GM23338 (cell line): ENCODE data around the gene ADAMTS5. TPM values are rescaled to one million over a fixed set of nuclear protein-coding genes. Genes with fewer than 3 reads are reported as not detected.

Experiments
- ATAC-seq: fragments of 200-7000 bp; cut with Tn5 transposase; 3 replicates; pipeline ENCODE4 v1.9.1; 2020
- DNase-seq: peaks from one replicate; pipeline ENCODE4 v3.0.0-alpha.2; 2015; ENCODE audit warnings: low spot score
- H2AFZ ChIP-seq: fragments of 200-600 bp; sonication (generic); 2 replicates; pipeline ENCODE4 v1.8.0; 2016; ENCODE audit warnings: antibody characterized with exemption, mild to moderate bottlenecking, moderate library complexity
- H3F3A ChIP-seq: fragments of 200-600 bp; sonication (generic); replicated peaks from 2 replicates; pipeline ENCODE4 v1.8.0; 2017; ENCODE audit warnings: antibody characterized with exemption, mixed run types, low read depth
- H3K27ac ChIP-seq: fragments of 200-600 bp; sonication (generic); 2 replicates; pipeline ENCODE4 v1.6.1; 2016; ENCODE audit warnings: low read depth
- H3K27me3 ChIP-seq: fragments of 200-600 bp; sonication (generic); 2 replicates; pipeline ENCODE4 v1.8.0; 2016; ENCODE audit warnings: mild to moderate bottlenecking, mixed run types, moderate library complexity; ENCODE audit not compliant: insufficient read depth
- H3K36me3 ChIP-seq: fragments of 200-600 bp; sonication (generic); 2 replicates; pipeline ENCODE4 v1.8.0; 2016; ENCODE audit warnings: mild to moderate bottlenecking; ENCODE audit not compliant: insufficient read depth
- H3K4me1 ChIP-seq: fragments of 200-600 bp; sonication (generic); 2 replicates; pipeline ENCODE4 v1.8.0; 2016; ENCODE audit warnings: mild to moderate bottlenecking, moderate library complexity; ENCODE audit not compliant: insufficient read depth
- H3K4me2 ChIP-seq: fragments of 200-600 bp; sonication (generic); 2 replicates; pipeline ENCODE4 v1.7.1; 2017; ENCODE audit warnings: mixed run types
- H3K4me3 ChIP-seq: fragments of 200-600 bp; sonication (generic); 2 replicates; pipeline ENCODE4 v1.6.1; 2016; ENCODE audit warnings: mixed run types
- H3K79me2 ChIP-seq: fragments of 200-600 bp; sonication (generic); replicated peaks from 2 replicates; pipeline ENCODE4 v1.8.0; 2017; ENCODE audit warnings: mild to moderate bottlenecking; ENCODE audit not compliant: insufficient read depth
- H3K9me2 ChIP-seq: fragments of 200-600 bp; sonication (generic); 2 replicates; pipeline ENCODE4 v1.8.0; 2017; ENCODE audit not compliant: insufficient read depth
- H4K20me1 ChIP-seq: fragments of 200-600 bp; sonication (generic); replicated peaks from 2 replicates; pipeline ENCODE4 v1.8.0; 2017; ENCODE audit warnings: mild to moderate bottlenecking; ENCODE audit not compliant: insufficient read depth
- H3K27ac Mint-ChIP-seq: 2 replicates; pipeline ENCODE4 v1.8.0; 2020; ENCODE audit warnings: inconsistent platforms, mild to moderate bottlenecking, moderate library complexity, mixed read lengths
- H3K27me3 Mint-ChIP-seq: 3 replicates; pipeline ENCODE4 v1.8.0; 2022; ENCODE audit warnings: low read depth, mild to moderate bottlenecking, moderate library complexity, mixed read lengths, inconsistent platforms; ENCODE audit not compliant: insufficient read depth, poor library complexity
- H3K36me3 Mint-ChIP-seq: 3 replicates; pipeline ENCODE4 v1.8.0; 2021; ENCODE audit warnings: low read depth, mild to moderate bottlenecking, inconsistent platforms, moderate library complexity, mixed read lengths
- H3K4me1 Mint-ChIP-seq: 3 replicates; pipeline ENCODE4 v1.8.0; 2020; ENCODE audit warnings: mild to moderate bottlenecking, inconsistent platforms, mixed read lengths
- H3K4me3 Mint-ChIP-seq: 3 replicates; pipeline ENCODE4 v1.8.0; 2021; ENCODE audit warnings: moderate library complexity, mild to moderate bottlenecking, inconsistent platforms, mixed read lengths
- H3K9me3 Mint-ChIP-seq: 3 replicates; pipeline ENCODE4 v1.8.0; 2020; ENCODE audit warnings: moderate library complexity, mild to moderate bottlenecking, inconsistent platforms, mixed read lengths
- CTCF ChIP-seq, 2 experiments: fragments of 200-600 bp in 1 of 2; sonication (generic) in 1 of 2; conservative IDR thresholded peaks; 2 replicates each; pipeline versions ENCODE4 v1.5.1 to v1.6.1; 2016 to 2017; ENCODE audit warnings: antibody characterized with exemption in 2 of 2, low read depth in 2 of 2, mild to moderate bottlenecking in 2 of 2, moderate library complexity in 1 of 2
- ETS1 ChIP-seq: IDR thresholded peaks from 2 replicates; pipeline ENCODE4 v1.6.1; 2016; ENCODE audit warnings: antibody characterized with exemption
- EZH2 ChIP-seq: fragments of 200-600 bp; sonication (generic); IDR thresholded peaks from one replicate; pipeline ENCODE4 v1.8.0; 2017; ENCODE audit warnings: antibody characterized with exemption, mild to moderate bottlenecking, low read depth; ENCODE audit not compliant: unreplicated experiment
- JUNB ChIP-seq: IDR thresholded peaks from one replicate; pipeline ENCODE4 v1.6.1; 2016; ENCODE audit warnings: antibody characterized with exemption; ENCODE audit not compliant: unreplicated experiment
- NANOG ChIP-seq: IDR thresholded peaks from 2 replicates; pipeline ENCODE4 v1.6.1; 2016; ENCODE audit warnings: antibody characterized with exemption, borderline replicate concordance
- POLR2AphosphoS5 ChIP-seq: IDR thresholded peaks from 2 replicates; pipeline ENCODE4 v1.6.1; 2016; ENCODE audit warnings: antibody characterized with exemption, low read depth
- STAT1 ChIP-seq: IDR thresholded peaks from one replicate; pipeline ENCODE4 v1.6.1; 2016; ENCODE audit warnings: antibody characterized with exemption; ENCODE audit not compliant: unreplicated experiment
- ZNF114 ChIP-seq: fragments of 250-450 bp; sonication (Bioruptor Pico); IDR thresholded peaks from 2 replicates; pipeline ENCODE4 v1.5.0; 2020; ENCODE audit warnings: mild to moderate bottlenecking, moderate library complexity
- ZNF331 ChIP-seq: fragments of 250-450 bp; sonication (Bioruptor Pico); IDR thresholded peaks from 2 replicates; pipeline ENCODE4 v1.5.0; 2020; ENCODE audit warnings: low read depth, mild to moderate bottlenecking, moderate library complexity
- polyA plus RNA-seq: library from polyadenylated mRNA; unstranded; fragments of >200 nt; fragmentation: Nextera tagmentation; extraction: Ambion mirVana; gene quantifications from 2 replicates; pipeline ENCODE4 v1.2.1, GENCODE V29; 2016
- total RNA-seq: library from RNA; depleted of rRNA; stranded (reverse); fragments of >200 nt; shearing (Covaris generic); gene quantifications from 2 replicates; pipeline ENCODE4 v1.2.3, GENCODE V29; 2014
- TF ChIP-seq, protein P1 (sequence below): IDR thresholded peaks from one replicate; pipeline ENCODE4 v1.6.1; 2018; ENCODE audit warnings: antibody characterized with exemption; ENCODE audit not compliant: unreplicated experiment
- TF ChIP-seq, protein P2 (sequence below): fragments of 250-450 bp; sonication (Bioruptor Pico); IDR thresholded peaks from 2 replicates; pipeline ENCODE4 v1.5.0; 2020; ENCODE audit warnings: mild to moderate bottlenecking, moderate library complexity

The ADAMTS5 gene
- total and polyA plus RNA-seq, 2 experiments from 2014 or later, result 0.21 to 0.32 TPM

GRCh38 chr21:26916799-26917198, 50.1 kb downstream of the ADAMTS5 start:
- peaks cover 35% of the 10 kb centered on the region for H3K36me3 Mint-ChIP-seq
- Histone ChIP-seq H3K79me2 (no peaks in the 10 kb centered on the region), H3K4me1 (peaks cover 11% of the 10 kb centered on the region; the same call in 1 of the 2 replicates), H3K27me3 (no peaks in the 10 kb centered on the region), H3K27ac (no peak overlapping the region), H4K20me1 (no peaks in the 10 kb centered on the region), H2AFZ (no peak overlapping the region), H3K4me2 (no peak overlapping the region), H3F3A (no peaks in the 10 kb centered on the region), H3K9me2 (no peaks in the 10 kb centered on the region), H3K4me3 (no peak overlapping the region), H3K36me3 (no peaks in the 10 kb centered on the region)
- peak; percentile 80 for ATAC-seq
- H3K27ac Mint-ChIP-seq, result peak overlapping the region; percentile 25
- H3K4me3 Mint-ChIP-seq, result no peak overlapping the region
- H3K27me3 Mint-ChIP-seq, result peaks cover 2% of the 10 kb centered on the region
- H3K4me1 Mint-ChIP-seq, result peaks cover 8% of the 10 kb centered on the region
- H3K9me3 Mint-ChIP-seq, result peaks cover 25% of the 10 kb centered on the region
- TF ChIP-seq, protein P1, sequence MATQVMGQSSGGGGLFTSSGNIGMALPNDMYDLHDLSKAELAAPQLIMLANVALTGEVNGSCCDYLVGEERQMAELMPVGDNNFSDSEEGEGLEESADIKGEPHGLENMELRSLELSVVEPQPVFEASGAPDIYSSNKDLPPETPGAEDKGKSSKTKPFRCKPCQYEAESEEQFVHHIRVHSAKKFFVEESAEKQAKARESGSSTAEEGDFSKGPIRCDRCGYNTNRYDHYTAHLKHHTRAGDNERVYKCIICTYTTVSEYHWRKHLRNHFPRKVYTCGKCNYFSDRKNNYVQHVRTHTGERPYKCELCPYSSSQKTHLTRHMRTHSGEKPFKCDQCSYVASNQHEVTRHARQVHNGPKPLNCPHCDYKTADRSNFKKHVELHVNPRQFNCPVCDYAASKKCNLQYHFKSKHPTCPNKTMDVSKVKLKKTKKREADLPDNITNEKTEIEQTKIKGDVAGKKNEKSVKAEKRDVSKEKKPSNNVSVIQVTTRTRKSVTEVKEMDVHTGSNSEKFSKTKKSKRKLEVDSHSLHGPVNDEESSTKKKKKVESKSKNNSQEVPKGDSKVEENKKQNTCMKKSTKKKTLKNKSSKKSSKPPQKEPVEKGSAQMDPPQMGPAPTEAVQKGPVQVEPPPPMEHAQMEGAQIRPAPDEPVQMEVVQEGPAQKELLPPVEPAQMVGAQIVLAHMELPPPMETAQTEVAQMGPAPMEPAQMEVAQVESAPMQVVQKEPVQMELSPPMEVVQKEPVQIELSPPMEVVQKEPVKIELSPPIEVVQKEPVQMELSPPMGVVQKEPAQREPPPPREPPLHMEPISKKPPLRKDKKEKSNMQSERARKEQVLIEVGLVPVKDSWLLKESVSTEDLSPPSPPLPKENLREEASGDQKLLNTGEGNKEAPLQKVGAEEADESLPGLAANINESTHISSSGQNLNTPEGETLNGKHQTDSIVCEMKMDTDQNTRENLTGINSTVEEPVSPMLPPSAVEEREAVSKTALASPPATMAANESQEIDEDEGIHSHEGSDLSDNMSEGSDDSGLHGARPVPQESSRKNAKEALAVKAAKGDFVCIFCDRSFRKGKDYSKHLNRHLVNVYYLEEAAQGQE, result no peak
- TF ChIP-seq JUNB (no peak), ZNF331 (CRISPR knock-in tag) (no peak), EZH2 (no peak), POLR2AphosphoS5 (no peak), STAT1 (no peak), NANOG (no peak), CTCF (conservative IDR thresholded peaks at IDR 0.05; ENCODE audit: low read depth in 2 of 2) (no peak), ZNF114 (CRISPR knock-in tag) (no peak), ETS1 (no peak)
- TF ChIP-seq, protein P2, sequence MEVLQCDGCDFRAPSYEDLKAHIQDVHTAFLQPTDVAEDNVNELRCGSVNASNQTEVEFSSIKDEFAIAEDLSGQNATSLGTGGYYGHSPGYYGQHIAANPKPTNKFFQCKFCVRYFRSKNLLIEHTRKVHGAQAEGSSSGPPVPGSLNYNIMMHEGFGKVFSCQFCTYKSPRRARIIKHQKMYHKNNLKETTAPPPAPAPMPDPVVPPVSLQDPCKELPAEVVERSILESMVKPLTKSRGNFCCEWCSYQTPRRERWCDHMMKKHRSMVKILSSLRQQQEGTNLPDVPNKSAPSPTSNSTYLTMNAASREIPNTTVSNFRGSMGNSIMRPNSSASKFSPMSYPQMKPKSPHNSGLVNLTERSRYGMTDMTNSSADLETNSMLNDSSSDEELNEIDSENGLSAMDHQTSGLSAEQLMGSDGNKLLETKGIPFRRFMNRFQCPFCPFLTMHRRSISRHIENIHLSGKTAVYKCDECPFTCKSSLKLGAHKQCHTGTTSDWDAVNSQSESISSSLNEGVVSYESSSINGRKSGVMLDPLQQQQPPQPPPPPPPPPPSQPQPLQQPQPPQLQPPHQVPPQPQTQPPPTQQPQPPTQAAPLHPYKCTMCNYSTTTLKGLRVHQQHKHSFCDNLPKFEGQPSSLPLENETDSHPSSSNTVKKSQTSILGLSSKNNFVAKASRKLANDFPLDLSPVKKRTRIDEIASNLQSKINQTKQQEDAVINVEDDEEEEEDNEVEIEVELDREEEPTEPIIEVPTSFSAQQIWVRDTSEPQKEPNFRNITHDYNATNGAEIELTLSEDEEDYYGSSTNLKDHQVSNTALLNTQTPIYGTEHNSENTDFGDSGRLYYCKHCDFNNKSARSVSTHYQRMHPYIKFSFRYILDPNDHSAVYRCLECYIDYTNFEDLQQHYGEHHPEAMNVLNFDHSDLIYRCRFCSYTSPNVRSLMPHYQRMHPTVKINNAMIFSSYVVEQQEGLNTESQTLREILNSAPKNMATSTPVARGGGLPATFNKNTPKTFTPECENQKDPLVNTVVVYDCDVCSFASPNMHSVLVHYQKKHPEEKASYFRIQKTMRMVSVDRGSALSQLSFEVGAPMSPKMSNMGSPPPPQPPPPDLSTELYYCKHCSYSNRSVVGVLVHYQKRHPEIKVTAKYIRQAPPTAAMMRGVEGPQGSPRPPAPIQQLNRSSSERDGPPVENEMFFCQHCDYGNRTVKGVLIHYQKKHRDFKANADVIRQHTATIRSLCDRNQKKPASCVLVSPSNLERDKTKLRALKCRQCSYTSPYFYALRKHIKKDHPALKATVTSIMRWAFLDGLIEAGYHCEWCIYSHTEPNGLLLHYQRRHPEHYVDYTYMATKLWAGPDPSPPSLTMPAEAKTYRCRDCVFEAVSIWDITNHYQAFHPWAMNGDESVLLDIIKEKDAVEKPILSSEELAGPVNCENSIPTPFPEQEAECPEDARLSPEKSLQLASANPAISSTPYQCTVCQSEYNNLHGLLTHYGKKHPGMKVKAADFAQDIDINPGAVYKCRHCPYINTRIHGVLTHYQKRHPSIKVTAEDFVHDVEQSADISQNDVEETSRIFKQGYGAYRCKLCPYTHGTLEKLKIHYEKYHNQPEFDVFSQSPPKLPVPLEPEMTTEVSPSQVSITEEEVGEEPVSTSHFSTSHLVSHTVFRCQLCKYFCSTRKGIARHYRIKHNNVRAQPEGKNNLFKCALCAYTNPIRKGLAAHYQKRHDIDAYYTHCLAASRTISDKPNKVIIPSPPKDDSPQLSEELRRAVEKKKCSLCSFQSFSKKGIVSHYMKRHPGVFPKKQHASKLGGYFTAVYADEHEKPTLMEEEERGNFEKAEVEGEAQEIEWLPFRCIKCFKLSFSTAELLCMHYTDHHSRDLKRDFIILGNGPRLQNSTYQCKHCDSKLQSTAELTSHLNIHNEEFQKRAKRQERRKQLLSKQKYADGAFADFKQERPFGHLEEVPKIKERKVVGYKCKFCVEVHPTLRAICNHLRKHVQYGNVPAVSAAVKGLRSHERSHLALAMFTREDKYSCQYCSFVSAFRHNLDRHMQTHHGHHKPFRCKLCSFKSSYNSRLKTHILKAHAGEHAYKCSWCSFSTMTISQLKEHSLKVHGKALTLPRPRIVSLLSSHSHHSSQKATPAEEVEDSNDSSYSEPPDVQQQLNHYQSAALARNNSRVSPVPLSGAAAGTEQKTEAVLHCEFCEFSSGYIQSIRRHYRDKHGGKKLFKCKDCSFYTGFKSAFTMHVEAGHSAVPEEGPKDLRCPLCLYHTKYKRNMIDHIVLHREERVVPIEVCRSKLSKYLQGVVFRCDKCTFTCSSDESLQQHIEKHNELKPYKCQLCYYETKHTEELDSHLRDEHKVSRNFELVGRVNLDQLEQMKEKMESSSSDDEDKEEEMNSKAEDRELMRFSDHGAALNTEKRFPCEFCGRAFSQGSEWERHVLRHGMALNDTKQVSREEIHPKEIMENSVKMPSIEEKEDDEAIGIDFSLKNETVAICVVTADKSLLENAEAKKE (CRISPR knock-in tag), result no peak
- DNase-seq, result peak; percentile 65
